Glutamatergic neuron (in vitro differentiated cells): ENCODE data around the gene VPS11. TPM values are rescaled to one million over a fixed set of nuclear protein-coding genes. Genes with fewer than 3 reads are reported as not detected.
"Not testable (repeated sequence)": the region's sequence is repeated elsewhere in the genome, so short reads cannot be mapped to it uniquely, and the experiment has no call there.

Source experiments
- DNase-seq: peaks from one replicate; pipeline ENCODE4 v3.0.0; 2022
- H3K27ac Mint-ChIP-seq: one replicate; pipeline ENCODE4 v1.8.0; 2020; ENCODE audit warnings: mild to moderate bottlenecking, mixed read lengths, inconsistent platforms; ENCODE audit not compliant: unreplicated experiment
- H3K27me3 Mint-ChIP-seq: one replicate; pipeline ENCODE4 v1.8.0; 2020; ENCODE audit warnings: mild to moderate bottlenecking, moderate library complexity, mixed read lengths, inconsistent platforms; ENCODE audit not compliant: unreplicated experiment
- H3K36me3 Mint-ChIP-seq: one replicate; pipeline ENCODE4 v1.8.0; 2020; ENCODE audit warnings: mild to moderate bottlenecking, mixed read lengths, inconsistent platforms; ENCODE audit not compliant: unreplicated experiment
- H3K4me1 Mint-ChIP-seq: one replicate; pipeline ENCODE4 v1.8.0; 2020; ENCODE audit warnings: mild to moderate bottlenecking, low read depth, mixed read lengths, inconsistent platforms; ENCODE audit not compliant: unreplicated experiment
- H3K4me3 Mint-ChIP-seq: one replicate; pipeline ENCODE4 v1.8.0; 2020; ENCODE audit warnings: mild to moderate bottlenecking, mixed read lengths, inconsistent platforms; ENCODE audit not compliant: unreplicated experiment
- H3K9me3 Mint-ChIP-seq: one replicate; pipeline ENCODE4 v1.8.0; 2020; ENCODE audit warnings: mild to moderate bottlenecking, moderate library complexity, mixed read lengths, inconsistent platforms; ENCODE audit not compliant: unreplicated experiment
- CTCF ChIP-seq: fragments of 200-600 bp; sonication (generic); IDR thresholded peaks from one replicate; pipeline ENCODE4 v1.5.0; 2021; ENCODE audit not compliant: partially characterized antibody, unreplicated experiment
- total RNA-seq: library from RNA; stranded (reverse); fragmentation: NEBNext Ultra II Directional; extraction: Animal tissue kit (Norgen Biotek cat#: 25700); gene quantifications from one replicate; pipeline ENCODE4 v1.2.1, GENCODE V29; 2021; ENCODE audit not compliant: unreplicated experiment

The VPS11 gene
- total RNA-seq, 1 donor from 2014 or later: 32.7 TPM

- no peak for DNase-seq
Observed at GRCh38 chr11:119100994-119101758, 33.6 kb downstream of the VPS11 start.

DNA sequence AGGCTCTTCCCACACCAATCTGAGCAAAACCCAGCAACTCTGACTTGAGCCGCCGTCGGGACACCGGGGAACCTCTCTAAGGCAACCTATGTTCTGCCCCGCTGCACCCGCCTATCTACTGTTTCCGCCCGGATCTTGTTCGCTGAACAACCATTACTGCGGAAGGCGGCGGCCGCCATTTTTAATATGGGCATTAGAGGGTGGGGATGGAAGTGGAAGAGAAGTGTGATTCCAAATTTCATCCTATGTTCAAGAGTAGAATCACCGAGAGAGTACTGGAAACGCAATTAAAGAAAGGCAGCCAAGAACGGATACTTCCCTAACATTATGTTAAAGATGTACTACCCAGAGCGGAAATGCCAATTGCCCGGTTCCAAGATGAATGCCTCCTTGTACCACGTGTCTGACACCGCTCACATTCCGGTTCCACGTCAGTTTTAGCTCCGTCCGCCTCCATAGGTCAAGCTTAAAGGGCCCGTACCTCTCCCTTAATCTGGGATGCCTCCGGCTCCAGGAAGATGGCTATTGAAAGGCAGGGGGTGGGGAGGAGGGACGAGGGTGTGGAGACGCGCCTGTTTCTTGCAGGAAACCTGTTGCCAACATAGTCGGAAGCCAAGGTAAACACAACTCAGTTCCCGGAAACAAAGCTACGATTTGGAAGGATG lies 34.3 kb downstream of the VPS11 start, which contains the start of gene DPAGT1:
Gene DPAGT1, minus strand, starts transcription at position 95 of the 665 bp plus-strand sequence. CDS start 198 bp downstream, outside the sequence.
- no peaks in the 10 kb centered on the region for H3K36me3 Mint-ChIP-seq
- H3K4me1 Mint-ChIP-seq: peaks cover 29% of the 10 kb centered on the region
- H3K27ac Mint-ChIP-seq: peak within 1 kb of the TSS; percentile 99
- peak; percentile 83 for DNase-seq
- H3K27me3 Mint-ChIP-seq: peaks cover 7% of the 10 kb centered on the region
- H3K9me3 Mint-ChIP-seq: peaks cover 14% of the 10 kb centered on the region
- no peak for TF ChIP-seq CTCF
- peak within 1 kb of the TSS; percentile 91 for H3K4me3 Mint-ChIP-seq

More at GRCh38 chr11:119100994-119101758, 33.6 kb downstream of the VPS11 start:
- no peak for TF ChIP-seq CTCF
- Mint-ChIP-seq H3K36me3 (no peaks in the 10 kb centered on the region), H3K4me1 (peaks cover 24% of the 10 kb centered on the region), H3K27ac (peak overlapping the region; percentile 99), H3K9me3 (peaks cover 14% of the 10 kb centered on the region), H3K4me3 (peak overlapping the region; percentile 91), H3K27me3 (peaks cover 10% of the 10 kb centered on the region)

- Mint-ChIP-seq H3K27ac (peak overlapping the region; percentile 95), H3K9me3 (peaks cover 14% of the 10 kb centered on the region), H3K4me1 (peaks cover 30% of the 10 kb centered on the region), H3K4me3 (peak overlapping the region; percentile 91)
- not testable (repeated sequence) for DNase-seq, H3K27me3 Mint-ChIP-seq, H3K36me3 Mint-ChIP-seq
Observed at GRCh38 chr11:119103161-119103664, 35.6 kb downstream of the VPS11 start.

DNA sequence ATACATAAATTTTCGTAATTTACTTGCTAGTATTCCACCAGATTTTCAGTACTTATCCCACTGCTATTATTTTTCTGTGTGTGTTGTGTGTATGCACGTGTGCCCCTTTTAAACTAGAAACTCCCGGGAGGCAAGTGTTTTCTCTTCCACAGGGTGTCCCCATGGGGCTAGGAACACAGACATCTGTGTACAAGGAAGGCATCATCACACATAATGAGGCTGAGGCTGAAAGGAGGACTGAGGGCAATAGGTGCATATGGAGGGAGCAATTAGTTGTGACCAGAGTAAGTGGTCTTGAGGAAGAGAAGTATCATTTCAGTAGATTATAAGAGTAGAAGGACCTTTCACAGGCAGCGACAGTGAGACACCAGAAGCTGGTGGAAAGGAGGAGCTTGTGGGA lies 36.2 kb downstream of the VPS11 start:
- peaks cover 14% of the 10 kb centered on the region for H3K9me3 Mint-ChIP-seq
- no peaks in the 10 kb centered on the region for H3K36me3 Mint-ChIP-seq
- DNase-seq: peak; percentile 41
- peak overlapping the region; percentile 91 for H3K4me3 Mint-ChIP-seq
- no peak for TF ChIP-seq CTCF
- peak overlapping the region; percentile 95 for H3K27ac Mint-ChIP-seq
- peaks cover 35% of the 10 kb centered on the region for H3K4me1 Mint-ChIP-seq
- peaks cover 12% of the 10 kb centered on the region for H3K27me3 Mint-ChIP-seq

- Mint-ChIP-seq H3K36me3 (peaks cover 10% of the 10 kb centered on the region), H3K9me3 (peaks cover 8% of the 10 kb centered on the region)
Observed at GRCh38 chr11:119106564-119107537, 39.2 kb downstream of the VPS11 start, which contains the start of gene C2CD2L. Gene C2CD2L (plus strand): TSS chr11:119107344. CDS start chr11:119107742, 398 bp downstream.

More at GRCh38 chr11:119106564-119107537, 39.2 kb downstream of the VPS11 start, which contains the start of gene C2CD2L:
- peak; percentile 86 for DNase-seq
- TF ChIP-seq CTCF: no peak
- H3K4me3 Mint-ChIP-seq: peak within 1 kb of the TSS; percentile 92
- H3K27me3 Mint-ChIP-seq: peaks cover 12% of the 10 kb centered on the region
- peak within 1 kb of the TSS; percentile 76 for H3K27ac Mint-ChIP-seq
- peaks cover 29% of the 10 kb centered on the region for H3K4me1 Mint-ChIP-seq
